ENCODE data around the gene CBFA2T2. TPM values are rescaled to one million over a fixed set of nuclear protein-coding genes. Genes with fewer than 3 reads are reported as not detected.
"Not testable (repeated sequence)": the region's sequence is repeated elsewhere in the genome, so short reads cannot be mapped to it uniquely, and the experiment has no call there.

The CBFA2T2 gene
- 10 to 100 TPM; 20.9 to 23.8 TPM for total RNA-seq

DNA sequence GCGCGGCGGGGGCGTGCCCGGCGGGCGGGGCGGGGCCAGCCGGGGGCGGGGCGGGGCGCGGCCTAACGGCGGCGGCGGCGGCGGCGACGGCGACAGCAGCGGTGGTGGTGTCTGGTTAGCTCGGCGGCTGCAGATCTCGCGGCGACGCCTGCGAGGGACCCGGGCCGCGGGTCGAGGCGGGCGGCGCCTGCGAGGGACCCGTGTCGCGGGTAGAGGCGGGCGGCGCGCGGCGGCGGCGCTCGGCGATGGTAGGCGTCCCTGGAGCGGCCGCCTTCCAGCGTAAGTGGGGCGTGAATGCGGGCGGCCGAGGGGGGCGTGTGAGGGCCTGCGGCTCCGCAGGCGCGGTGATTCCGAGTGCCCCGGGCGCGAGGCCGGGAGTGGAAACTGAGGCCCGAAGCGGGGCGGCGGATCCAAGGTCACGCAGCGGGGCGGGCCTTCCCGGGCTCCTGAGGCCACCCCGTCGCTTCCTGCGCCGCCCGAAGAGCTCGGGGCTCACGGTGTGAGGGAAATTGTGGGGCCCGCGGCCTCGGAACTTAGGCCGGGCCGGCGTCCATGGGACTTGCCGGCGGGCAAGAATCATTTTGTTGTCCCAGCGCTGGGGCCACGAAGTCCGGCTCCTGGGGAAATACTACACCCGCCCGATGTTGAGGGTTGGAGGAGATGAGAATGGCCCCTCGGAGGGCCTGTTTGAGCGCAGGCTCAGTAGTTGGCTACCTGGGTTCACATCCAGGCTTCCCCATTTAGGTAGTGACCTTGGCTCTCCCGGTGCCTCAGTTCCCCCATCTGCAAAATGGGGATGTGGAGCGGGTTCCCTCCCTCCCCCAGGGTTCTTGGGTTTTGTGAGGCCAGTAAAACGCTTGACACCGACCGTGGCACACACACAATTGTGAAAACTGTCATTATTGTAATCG lies at the start of gene CBFA2T2:
Gene CBFA2T2 (plus strand): TSS at position 74 of the 911 bp plus-strand sequence. CDS start 172 bp downstream, at position 246.
- TF ChIP-seq, protein P1, sequence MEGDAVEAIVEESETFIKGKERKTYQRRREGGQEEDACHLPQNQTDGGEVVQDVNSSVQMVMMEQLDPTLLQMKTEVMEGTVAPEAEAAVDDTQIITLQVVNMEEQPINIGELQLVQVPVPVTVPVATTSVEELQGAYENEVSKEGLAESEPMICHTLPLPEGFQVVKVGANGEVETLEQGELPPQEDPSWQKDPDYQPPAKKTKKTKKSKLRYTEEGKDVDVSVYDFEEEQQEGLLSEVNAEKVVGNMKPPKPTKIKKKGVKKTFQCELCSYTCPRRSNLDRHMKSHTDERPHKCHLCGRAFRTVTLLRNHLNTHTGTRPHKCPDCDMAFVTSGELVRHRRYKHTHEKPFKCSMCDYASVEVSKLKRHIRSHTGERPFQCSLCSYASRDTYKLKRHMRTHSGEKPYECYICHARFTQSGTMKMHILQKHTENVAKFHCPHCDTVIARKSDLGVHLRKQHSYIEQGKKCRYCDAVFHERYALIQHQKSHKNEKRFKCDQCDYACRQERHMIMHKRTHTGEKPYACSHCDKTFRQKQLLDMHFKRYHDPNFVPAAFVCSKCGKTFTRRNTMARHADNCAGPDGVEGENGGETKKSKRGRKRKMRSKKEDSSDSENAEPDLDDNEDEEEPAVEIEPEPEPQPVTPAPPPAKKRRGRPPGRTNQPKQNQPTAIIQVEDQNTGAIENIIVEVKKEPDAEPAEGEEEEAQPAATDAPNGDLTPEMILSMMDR (IDR thresholded peaks at IDR 0.05) = no peak
- intact Hi-C loops (cut with DNase I) = loop anchor here (10.0 kb wide), 1 partner anchor 95 kb away; no protein-coding TSS in a partner anchor
- H3K4me1 ChIP-seq = no peaks in the 10 kb centered on the region
- DNase-seq = peak; percentile 67
- peak within 1 kb of the TSS; percentile 96 for H3K4me3 ChIP-seq
- H3K27ac ChIP-seq = peak within 1 kb of the TSS; percentile 97
- H3K9ac ChIP-seq (ENCODE audit: low read depth in 2 of 2, low read length in 2 of 2) = peak within 1 kb of the TSS; percentile 92 to 94
- H3K9me3 ChIP-seq = no peaks in the 10 kb centered on the region
- no peaks in the 10 kb centered on the region for H3K27me3 ChIP-seq
- H3K36me3 ChIP-seq = no peaks in the 10 kb centered on the region

DNA sequence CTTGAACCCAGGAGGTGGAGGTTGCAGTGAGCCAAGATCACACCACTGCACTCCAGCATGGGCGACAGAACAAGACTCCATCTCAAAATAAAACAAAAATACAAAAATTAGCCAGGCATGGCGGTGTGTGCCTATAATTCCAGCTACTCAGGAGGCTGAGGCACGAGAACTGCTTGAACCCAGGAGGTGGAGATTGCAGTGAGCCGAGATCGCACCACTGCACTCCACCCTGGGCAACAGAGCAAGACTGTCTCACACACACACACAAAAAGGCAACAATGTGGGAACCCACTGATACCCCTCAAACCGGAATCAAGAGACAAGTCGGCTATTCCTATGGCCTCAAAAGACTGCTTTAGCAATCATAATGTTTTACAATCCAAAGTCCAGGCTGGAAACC lies 49.3 kb upstream of the CBFA2T2 start:
- DNase-seq; H3K27me3 ChIP-seq; intact Hi-C loops (cut with DNase I): not testable (repeated sequence)

DNA sequence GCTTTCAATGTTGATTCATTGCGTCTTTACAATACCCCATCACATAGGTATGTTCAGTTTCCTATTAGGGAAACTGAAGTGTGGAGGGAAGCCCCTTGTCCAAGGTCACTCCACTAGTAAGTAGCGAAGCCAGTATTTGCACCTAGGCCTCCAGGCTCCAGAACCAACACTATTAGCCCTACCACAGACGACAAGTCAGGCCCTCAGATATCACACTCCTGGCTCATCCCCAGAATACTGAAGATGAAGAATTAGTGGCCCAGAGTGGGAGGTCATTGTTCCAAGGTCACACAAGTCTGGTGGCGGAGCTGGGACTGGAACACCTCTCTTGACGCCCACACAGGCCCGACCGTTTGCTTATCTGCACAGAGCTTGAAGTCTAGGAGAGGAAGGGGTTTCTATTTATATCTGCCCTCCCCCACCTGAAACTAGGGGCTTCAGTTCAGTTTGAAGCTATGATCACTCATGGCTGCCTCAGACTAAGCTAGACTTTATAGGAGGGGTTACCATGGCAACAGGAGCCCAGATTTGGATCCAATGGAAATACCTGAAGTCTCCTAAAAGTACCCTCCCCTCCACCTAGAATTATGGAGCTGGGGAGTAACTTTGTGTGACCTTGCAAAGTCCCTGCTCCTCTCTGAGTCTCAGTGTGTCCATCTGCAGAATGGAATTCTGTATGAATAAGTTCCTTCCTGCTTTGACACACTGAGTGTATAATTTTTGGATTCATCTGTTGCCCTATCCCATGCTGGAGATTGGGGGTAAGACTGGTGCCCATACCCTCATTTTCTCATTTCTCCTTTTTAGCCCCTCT lies 48.5 kb upstream of the CBFA2T2 start:
- TF ChIP-seq, protein P1 (IDR thresholded peaks at IDR 0.05) = no peak
- Histone ChIP-seq H3K9me3 (no peaks in the 10 kb centered on the region), H3K36me3 (no peaks in the 10 kb centered on the region), H3K4me3 (no peak overlapping the region), H3K4me1 (no peaks in the 10 kb centered on the region), H3K9ac (ENCODE audit: low read depth in 2 of 2, low read length in 2 of 2) (no peak overlapping the region), H3K27me3 (no peaks in the 10 kb centered on the region), H3K27ac (no peak overlapping the region)
- DNase-seq = no peak
- intact Hi-C loops (cut with DNase I) = no loop called here

More for the DNA sequence above, 49.3 kb upstream of the CBFA2T2 start:
- not testable (repeated sequence) for H3K9me3 ChIP-seq; H3K4me3 ChIP-seq; H3K27ac ChIP-seq; H3K4me1 ChIP-seq; H3K36me3 ChIP-seq; H3K9ac ChIP-seq (ENCODE audit: low read depth in 2 of 2, low read length in 2 of 2)

DNA sequence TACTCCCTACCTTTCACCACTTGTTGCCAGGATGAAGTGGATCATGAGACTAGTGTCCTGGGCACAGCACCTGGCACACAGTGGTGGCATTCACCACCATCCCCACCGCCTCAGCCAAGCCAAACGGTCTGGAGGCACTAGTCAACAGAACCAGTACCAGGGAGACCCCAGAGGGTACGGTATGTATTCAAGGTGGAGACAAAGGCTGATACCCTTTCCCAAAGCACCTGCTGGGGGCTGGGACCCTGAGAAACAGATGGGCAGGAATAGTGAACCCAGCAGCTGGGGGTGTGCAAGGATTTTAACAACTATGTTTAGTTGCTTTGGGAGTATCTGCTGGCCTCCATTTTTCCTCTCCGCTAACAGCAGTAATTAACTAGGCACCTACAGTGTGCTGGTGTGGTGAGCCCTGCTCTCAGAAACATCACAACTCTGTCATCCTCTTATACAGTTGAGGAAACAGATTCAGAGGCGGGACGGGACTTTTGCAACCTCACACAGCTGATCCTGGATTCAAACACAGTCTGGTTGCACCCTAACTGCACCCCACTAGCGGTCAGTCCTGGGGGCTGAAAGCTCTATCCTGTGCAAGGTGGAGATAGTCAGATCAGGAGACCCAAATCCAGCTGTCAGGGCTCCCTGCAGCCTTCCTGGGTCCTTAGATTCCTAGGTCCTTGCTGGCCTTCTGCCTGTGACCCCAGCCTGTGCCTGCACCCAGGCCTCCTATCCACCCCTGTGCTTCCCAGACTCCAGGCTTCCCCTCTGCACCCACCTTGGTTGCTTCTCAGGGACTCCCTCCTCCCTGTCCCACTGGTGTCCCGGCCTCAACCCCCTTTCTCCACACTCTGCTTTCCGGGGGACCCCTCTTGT lies 47.5 kb upstream of the CBFA2T2 start:
- Histone ChIP-seq H3K27me3 (no peaks in the 10 kb centered on the region), H3K9ac (ENCODE audit: low read depth in 2 of 2, low read length in 2 of 2) (peak overlapping the region; percentile 66 to 86), H3K4me1 (no peaks in the 10 kb centered on the region), H3K27ac (no peak overlapping the region), H3K9me3 (no peaks in the 10 kb centered on the region), H3K36me3 (no peaks in the 10 kb centered on the region), H3K4me3 (peak overlapping the region; percentile 71)
- intact Hi-C loops (cut with DNase I) = no loop called here
- TF ChIP-seq, protein P1 (IDR thresholded peaks at IDR 0.05) = no peak
- DNase-seq = no peak

DNA sequence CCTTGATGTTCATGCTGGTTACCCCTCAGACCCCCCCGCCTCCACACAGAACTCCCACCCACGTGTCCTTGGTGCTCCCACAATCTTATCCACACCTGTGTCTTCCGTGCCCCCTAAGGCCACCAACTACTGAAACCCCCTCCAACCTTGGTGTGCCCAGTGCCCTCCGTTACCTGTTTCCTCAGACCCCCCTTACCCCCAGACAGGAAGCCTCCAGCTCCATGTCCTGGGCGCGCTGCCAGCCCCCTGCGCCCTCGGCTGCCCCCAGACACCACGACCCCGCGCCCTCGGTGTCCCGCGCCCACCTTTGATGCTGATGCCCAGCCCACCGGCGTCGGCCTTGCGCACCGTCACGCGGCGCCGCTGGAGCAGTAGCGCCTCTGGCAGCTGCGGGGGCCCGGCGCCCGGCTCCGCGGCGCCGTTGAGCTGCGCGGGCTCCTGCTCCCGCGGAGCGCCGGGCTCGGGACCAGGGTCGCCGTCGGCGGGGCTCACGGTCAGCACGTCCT lies 46.8 kb upstream of the CBFA2T2 start:
- Histone ChIP-seq H3K9me3 (no peaks in the 10 kb centered on the region), H3K27ac (peak overlapping the region; percentile 69), H3K9ac (ENCODE audit: low read depth in 2 of 2, low read length in 2 of 2) (peak overlapping the region; percentile 66 to 86), H3K4me1 (no peaks in the 10 kb centered on the region), H3K36me3 (no peaks in the 10 kb centered on the region), H3K27me3 (no peaks in the 10 kb centered on the region), H3K4me3 (peak overlapping the region; percentile 71)
- intact Hi-C loops (cut with DNase I) = no loop called here
- peak; percentile 29 for DNase-seq
- TF ChIP-seq, protein P1 (IDR thresholded peaks at IDR 0.05) = no peak

Data from colonic mucosa (tissue), 4 donors.